Gastroesophageal sphincter (tissue), 4 donors: ENCODE data around the gene C1QTNF8. TPM values are rescaled to one million over a fixed set of nuclear protein-coding genes. Genes with fewer than 3 reads are reported as not detected.

Source experiments
- ATAC-seq: fragments of 150-250 bp; one replicate; pipeline ENCODE4 v1.9.1; 2016; ENCODE audit warnings: mild to moderate bottlenecking, moderate library complexity
- H3K27ac ChIP-seq, 4 donors: fragments of 200-600 bp; sonication (generic) in 3 of 4; 1 replicate in 3 of 4; 2 replicates in 1 of 4; pipeline ENCODE4 v1.5.1; 2016 to 2019
- H3K27me3 ChIP-seq: fragments of 200-600 bp; sonication (generic); one replicate; pipeline ENCODE4 v1.5.1; 2019
- H3K36me3 ChIP-seq, 2 donors: fragments of 200-600 bp; sonication (generic); one replicate each; pipeline ENCODE4 v1.5.1; 2019; ENCODE audit warnings: control low read depth in 1 of 2
- H3K4me1 ChIP-seq, 3 donors: fragments of 200-600 bp; sonication (generic); 1 replicate in 2 of 3; 2 replicates in 1 of 3; pipeline ENCODE4 v1.5.1; 2016 to 2019; ENCODE audit warnings: control low read depth in 2 of 3
- H3K4me3 ChIP-seq, 2 donors: fragments of 200-600 bp; sonication (generic); one replicate each; pipeline ENCODE4 v1.5.1; 2019; ENCODE audit warnings: mild to moderate bottlenecking in 1 of 2, moderate library complexity in 1 of 2
- H3K9me3 ChIP-seq, 3 donors: fragments of 200-600 bp; sonication (generic); one replicate each; pipeline ENCODE4 v1.5.1; 2017 to 2019; ENCODE audit warnings: control low read depth in 2 of 3
- EP300 ChIP-seq: sonication (generic); formaldehyde crosslinking; IDR thresholded peaks from one replicate; pipeline ENCODE4 v1.6.1; 2017; ENCODE audit warnings: antibody characterized with exemption, mild to moderate bottlenecking
- POLR2A ChIP-seq, 2 donors: fragments of 450-650 bp; IDR thresholded peaks; one replicate each; pipeline ENCODE4 v1.6.1; 2017; ENCODE audit warnings: antibody characterized with exemption in 2 of 2, mild to moderate bottlenecking in 2 of 2, moderate library complexity in 1 of 2
- POLR2AphosphoS5 ChIP-seq: sonication (generic); formaldehyde crosslinking; IDR thresholded peaks from one replicate; pipeline ENCODE4 v1.6.1; 2017; ENCODE audit warnings: antibody characterized with exemption
- WGBS, 2 donors: methylation state at CpG; one replicate each; pipeline ENCODE4 v1.1.5; 2018; ENCODE audit warnings: low coverage in 1 of 2; 5-methylcytosine and 5-hydroxymethylcytosine counted together
- total RNA-seq, 4 donors: library from RNA; depleted of rRNA; stranded (reverse); fragments of >200 nt; gene quantifications; one replicate each; pipeline ENCODE4 v1.1.0, GENCODE V29; 2016
- TF ChIP-seq, protein P1 (sequence below), 4 experiments: fragments of 200-600 bp in 2 of 4; fragments of 450-650 bp in 2 of 4; sonication (generic) in 1 of 4; IDR thresholded peaks; one replicate each; pipeline ENCODE4 v1.5.1; 2017 to 2019; ENCODE audit warnings: antibody characterized with exemption in 4 of 4, mild to moderate bottlenecking in 2 of 4, moderate library complexity in 2 of 4

Gene C1QTNF8
- total RNA-seq, 4 donors from 2014 or later: not detected

DNA sequence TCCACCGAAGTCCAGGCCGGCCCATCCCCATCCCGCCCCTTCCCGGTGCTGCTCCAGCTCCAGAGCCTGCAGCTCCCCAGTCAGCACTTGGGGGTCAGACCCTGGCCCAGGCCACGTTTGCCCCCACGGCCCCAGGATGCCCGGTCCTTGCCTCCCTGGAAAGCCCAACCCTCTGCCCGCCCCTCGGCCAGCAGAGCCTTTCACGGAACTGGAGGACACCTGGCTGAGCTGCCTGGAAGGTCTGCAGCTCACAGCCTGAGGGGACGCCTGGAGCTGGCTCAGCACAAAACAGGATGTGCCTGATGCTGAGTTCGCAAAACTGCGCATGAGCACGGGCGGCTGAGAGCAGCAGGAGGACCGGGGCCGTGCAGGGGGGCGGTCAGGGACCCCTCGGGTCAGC is 53.2 kb downstream of the C1QTNF8 start:
- no peak for ATAC-seq
- TF ChIP-seq POLR2AphosphoS5: no peak
- TF ChIP-seq EP300: no peak
- no peak for TF ChIP-seq POLR2A (IDR thresholded peaks at IDR 0.05)
- TF ChIP-seq, protein P1, sequence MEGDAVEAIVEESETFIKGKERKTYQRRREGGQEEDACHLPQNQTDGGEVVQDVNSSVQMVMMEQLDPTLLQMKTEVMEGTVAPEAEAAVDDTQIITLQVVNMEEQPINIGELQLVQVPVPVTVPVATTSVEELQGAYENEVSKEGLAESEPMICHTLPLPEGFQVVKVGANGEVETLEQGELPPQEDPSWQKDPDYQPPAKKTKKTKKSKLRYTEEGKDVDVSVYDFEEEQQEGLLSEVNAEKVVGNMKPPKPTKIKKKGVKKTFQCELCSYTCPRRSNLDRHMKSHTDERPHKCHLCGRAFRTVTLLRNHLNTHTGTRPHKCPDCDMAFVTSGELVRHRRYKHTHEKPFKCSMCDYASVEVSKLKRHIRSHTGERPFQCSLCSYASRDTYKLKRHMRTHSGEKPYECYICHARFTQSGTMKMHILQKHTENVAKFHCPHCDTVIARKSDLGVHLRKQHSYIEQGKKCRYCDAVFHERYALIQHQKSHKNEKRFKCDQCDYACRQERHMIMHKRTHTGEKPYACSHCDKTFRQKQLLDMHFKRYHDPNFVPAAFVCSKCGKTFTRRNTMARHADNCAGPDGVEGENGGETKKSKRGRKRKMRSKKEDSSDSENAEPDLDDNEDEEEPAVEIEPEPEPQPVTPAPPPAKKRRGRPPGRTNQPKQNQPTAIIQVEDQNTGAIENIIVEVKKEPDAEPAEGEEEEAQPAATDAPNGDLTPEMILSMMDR (IDR thresholded peaks at IDR 0.05): no peak
- H3K36me3 ChIP-seq: no peaks in the 10 kb centered on the region

DNA sequence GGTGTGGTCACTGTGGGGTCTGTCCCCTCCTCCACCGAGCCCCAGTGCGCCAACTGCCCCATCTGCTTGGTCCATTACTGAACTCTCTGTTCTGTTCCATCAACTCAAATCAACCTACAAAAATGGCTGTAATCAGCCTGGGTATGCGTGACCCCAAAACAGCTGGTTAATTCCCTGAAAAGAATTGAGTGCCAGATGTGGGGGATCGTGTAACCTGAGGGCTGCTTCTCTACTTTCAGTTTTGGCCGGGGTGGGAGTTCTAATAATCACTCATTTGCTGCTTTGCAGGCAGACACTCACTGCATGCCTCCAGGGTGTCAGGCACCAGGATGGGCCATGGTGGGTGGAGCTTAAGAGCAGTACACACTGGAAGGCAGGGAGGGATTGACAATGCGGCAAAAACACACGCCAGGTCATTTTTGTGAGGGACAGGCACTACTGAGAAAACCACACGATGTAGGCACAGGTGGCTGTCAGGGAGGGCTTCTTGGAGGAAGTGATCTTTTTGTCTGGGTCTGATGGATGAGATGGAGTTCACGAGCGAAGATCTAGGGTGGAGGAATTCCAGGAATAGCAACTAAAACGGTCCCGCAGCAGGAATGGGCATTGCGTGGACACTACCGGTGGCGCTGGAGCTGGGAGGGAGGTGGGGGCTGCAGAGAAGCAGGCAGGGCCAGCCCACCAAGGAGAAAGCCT is 53.8 kb downstream of the C1QTNF8 start:
- H3K36me3 ChIP-seq: no peaks in the 10 kb centered on the region
- H3K9me3 ChIP-seq: peaks cover 0 to 14% (median 0%) of the 10 kb centered on the region in 3 donors
- H3K27ac ChIP-seq: no peak overlapping the region
- H3K4me3 ChIP-seq: no peak overlapping the region
- no peak for ATAC-seq
- H3K27me3 ChIP-seq: peaks cover 97% of the 10 kb centered on the region
- peaks cover 0 to 26% (median 0%) of the 10 kb centered on the region in 3 donors for H3K4me1 ChIP-seq
- WGBS, 2 donors: 90% methylated on average over 11 of the region's 15 CpGs; no CpG with 5 or more reads in 1 of the 2 donors
- TF ChIP-seq POLR2A (IDR thresholded peaks at IDR 0.05) (no peak), POLR2AphosphoS5 (no peak), EP300 (no peak)
- TF ChIP-seq, protein P1 (IDR thresholded peaks at IDR 0.05): no peak

More for the DNA sequence above, 53.2 kb downstream of the C1QTNF8 start:
- Histone ChIP-seq H3K9me3 (peaks cover 0 to 14% (median 0%) of the 10 kb centered on the region in 3 donors), H3K27ac (no peak overlapping the region), H3K4me3 (no peak overlapping the region), H3K27me3 (peaks cover 97% of the 10 kb centered on the region), H3K4me1 (peaks cover 0 to 28% (median 0%) of the 10 kb centered on the region in 3 donors)
- WGBS, 2 donors: no CpG with 5 or more reads among the region's 19 CpGs

DNA sequence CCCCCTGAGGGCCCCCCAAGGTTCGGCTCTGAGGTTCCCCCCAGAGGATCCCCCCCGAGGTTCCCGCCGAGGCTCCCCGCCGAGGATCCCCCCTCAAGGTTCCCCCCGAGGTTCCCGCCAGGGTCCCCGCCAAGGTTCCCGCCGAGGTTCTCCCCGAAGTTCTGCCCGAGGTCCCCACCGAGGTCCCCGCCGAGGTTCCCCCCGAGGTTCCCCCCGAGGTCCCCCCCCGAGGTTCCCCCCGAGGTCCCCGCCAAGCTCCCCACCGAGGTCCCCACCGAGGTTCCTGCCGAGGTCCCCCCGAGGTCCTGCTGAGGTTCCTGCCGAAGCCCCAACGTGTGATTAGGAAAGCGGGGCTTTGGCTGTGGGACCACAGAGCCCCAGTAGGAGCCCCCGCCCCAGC is 55.7 kb downstream of the C1QTNF8 start:
- H3K27me3 ChIP-seq: peaks cover 97% of the 10 kb centered on the region
- H3K4me1 ChIP-seq: peaks cover 0 to 18% (median 0%) of the 10 kb centered on the region in 3 donors
- no CpG with 5 or more reads among the region's 29 CpGs for WGBS, 2 donors
- no peak overlapping the region for H3K4me3 ChIP-seq
- TF ChIP-seq POLR2AphosphoS5 (no peak), POLR2A (IDR thresholded peaks at IDR 0.05) (no peak), EP300 (no peak)
- TF ChIP-seq, protein P1 (IDR thresholded peaks at IDR 0.05): no peak
- H3K36me3 ChIP-seq: no peaks in the 10 kb centered on the region
- H3K9me3 ChIP-seq: peaks cover 0 to 14% (median 0%) of the 10 kb centered on the region in 3 donors
- no peak overlapping the region for H3K27ac ChIP-seq
- no peak for ATAC-seq

DNA sequence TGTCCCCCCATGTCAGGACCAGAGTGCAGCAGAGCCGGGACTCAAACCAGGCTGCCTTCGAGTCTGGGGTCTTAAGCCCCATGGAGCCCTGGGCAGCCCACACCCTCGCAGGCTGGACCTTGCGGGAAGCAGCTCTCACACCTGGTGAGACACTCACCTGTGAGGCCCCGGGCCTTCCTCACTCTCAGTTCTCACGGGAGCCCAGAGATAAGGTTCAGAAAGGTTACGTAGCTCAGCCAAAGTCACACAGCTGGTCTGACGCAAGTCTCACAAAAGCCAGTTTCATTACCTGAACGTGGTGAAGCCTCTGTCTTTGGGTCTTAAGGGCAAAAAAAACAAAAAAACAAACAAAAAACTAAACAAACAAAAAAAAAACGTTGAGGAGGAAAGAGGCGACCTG is 56.3 kb downstream of the C1QTNF8 start:
- Histone ChIP-seq H3K36me3 (no peaks in the 10 kb centered on the region), H3K27me3 (peaks cover 97% of the 10 kb centered on the region), H3K9me3 (peaks cover 0 to 14% (median 0%) of the 10 kb centered on the region in 3 donors), H3K4me1 (peaks cover 0 to 13% (median 0%) of the 10 kb centered on the region in 3 donors), H3K4me3 (no peak overlapping the region), H3K27ac (no peak overlapping the region)
- TF ChIP-seq, protein P1 (IDR thresholded peaks at IDR 0.05): no peak
- TF ChIP-seq POLR2AphosphoS5: no peak
- no peak for TF ChIP-seq POLR2A (IDR thresholded peaks at IDR 0.05)
- TF ChIP-seq EP300: no peak
- 47 to 52% methylated on average over 3 of the region's 11 CpGs for WGBS, 2 donors
- ATAC-seq: no peak

DNA sequence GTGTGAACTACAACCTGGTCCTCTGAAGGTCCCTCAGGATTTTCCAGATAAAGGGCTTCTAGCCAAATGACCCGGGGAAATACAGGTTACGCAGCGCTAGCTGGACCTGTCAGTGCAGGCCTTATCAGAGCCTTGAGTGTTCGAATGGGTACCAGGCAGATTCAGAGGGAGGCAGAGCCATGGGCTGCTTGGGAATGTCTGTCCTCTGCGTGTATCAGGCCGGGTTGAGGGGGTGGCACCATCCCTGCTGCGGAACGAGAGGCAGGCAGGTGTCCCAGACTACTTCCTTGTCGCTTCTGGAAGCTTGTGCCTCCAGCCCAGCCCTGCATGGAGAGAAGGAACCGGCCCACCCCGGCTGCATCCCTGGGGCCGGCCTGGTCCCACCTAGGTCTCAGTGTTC is 57.1 kb downstream of the C1QTNF8 start:
- ATAC-seq: no peak
- WGBS, 2 donors: no CpG with 5 or more reads among the region's 12 CpGs
- peaks cover 0 to 4% (median 0%) of the 10 kb centered on the region in 3 donors for H3K4me1 ChIP-seq
- H3K36me3 ChIP-seq: no peaks in the 10 kb centered on the region
- TF ChIP-seq POLR2A (IDR thresholded peaks at IDR 0.05) (no peak), EP300 (no peak), POLR2AphosphoS5 (no peak)
- TF ChIP-seq, protein P1 (IDR thresholded peaks at IDR 0.05): no peak
- peaks cover 0 to 14% (median 0%) of the 10 kb centered on the region in 3 donors for H3K9me3 ChIP-seq
- H3K27me3 ChIP-seq: peaks cover 91% of the 10 kb centered on the region
- no peak overlapping the region for H3K4me3 ChIP-seq
- H3K27ac ChIP-seq: no peak overlapping the region
